Measurements from ENCODE around the gene EMP2.

GRCh38 chr16:10558305-10558704, 22.1 kb downstream of the EMP2 start:
- no peak for TF ChIP-seq CTCF (conservative IDR thresholded peaks at IDR 0.05; ENCODE audit: low read length)
- TF ChIP-seq EZH2phosphoT487 (IDR thresholded peaks at IDR 0.05; ENCODE audit: borderline replicate concordance, low read depth, low read length) = no peak

Data from OCI-LY7 (cell line).